Pancreas (tissue), 10 donors: Measurements from ENCODE around the gene RIC8B. TPM values are rescaled to one million over a fixed set of nuclear protein-coding genes. Genes with fewer than 3 reads are reported as not detected.

Experiments used
- ATAC-seq, 4 donors: fragments of 200-7000 bp; cut with Tn5 transposase; one replicate each; pipeline versions ENCODE4 v1.8.0 to v1.9.1; 2020; ENCODE audit warnings: mild to moderate bottlenecking in 4 of 4, moderate library complexity in 4 of 4
- DNase-seq, 6 donors: peaks; one replicate each; pipeline ENCODE4 v3.0.0-alpha.2; 2020
- FAIRE-seq: peaks from 2 replicates; lab custom pipeline; 2012; peaks lifted over from hg19 to GRCh38; lab: Jason Lieb, UNC
- H3K27ac ChIP-seq, 4 donors: fragments of 200-600 bp; sonication (generic); 1 replicate in 3 of 4; 2 replicates in 1 of 4; pipeline versions ENCODE4 v1.5.0 to v1.8.0; 2020
- H3K27me3 ChIP-seq, 4 donors: fragments of 200-600 bp; one replicate each; pipeline ENCODE4 v1.8.0; 2021
- H3K36me3 ChIP-seq, 3 donors: fragments of 200-600 bp; sonication (generic) in 1 of 3; one replicate each; pipeline versions ENCODE4 v1.5.0 to v1.8.0; 2020 to 2021
- H3K4me1 ChIP-seq, 3 donors: fragments of 200-600 bp; one replicate each; pipeline ENCODE4 v1.8.0; 2021
- H3K4me3 ChIP-seq, 4 donors: fragments of 200-600 bp; sonication (generic) in 2 of 4; one replicate each; pipeline versions ENCODE4 v1.5.0 to v1.8.0; 2020 to 2021
- H3K9me3 ChIP-seq, 4 donors: fragments of 200-600 bp; one replicate each; pipeline ENCODE4 v1.8.0; 2021
- WGBS, 2 donors: extraction: QIAGEN DNeasy Blood & Tissue Kit; methylation state at CpG; one replicate each; pipeline ENCODE4 v1.1.7; 2013; 5-methylcytosine and 5-hydroxymethylcytosine counted together
- intact Hi-C, 3 donors: fragments of 100-400 bp; cut with DNase I; formaldehyde crosslinking; loops; one replicate each; pipeline versions ENCODE4 v1.11.1 to v1.14.2; 2022
- polyA plus RNA-seq, 2 donors: library from polyadenylated mRNA; stranded (reverse); fragments of 200-250 nt; gene quantifications; one replicate each; pipeline ENCODE4 v1.2.3, GENCODE V29; 2013
- total RNA-seq, 6 donors: library from RNA; stranded (reverse); fragmentation: NEBNext Ultra II Directional in 4 of 6; extraction: Animal tissue kit (Norgen Biotek cat#: 25700) in 4 of 6; gene quantifications; one replicate each; pipeline versions ENCODE4 v1.2.1 to v1.2.4, GENCODE V29; 2021 to 2023
- TF ChIP-seq, protein P1 (sequence below), 4 donors: fragments of 200-600 bp; sonication (generic) in 3 of 4; IDR thresholded peaks; one replicate each; pipeline versions ENCODE4 v1.5.0 to v1.8.0; 2021; ENCODE audit warnings: antibody characterized with exemption in 4 of 4
- donor health status: healthy with polysubstance abuse.
- donor health status: DM: no; HTN: no; CAD: no; lungs with moderate emphysema.
- donor health status: DM: no; HTN: no; CAD: no.
- donor health status: control.
- donor health status: control.
- donor health status: Bipolar disorder and iron deficiency.
- donor health status: DM: yes; HTN: yes; CAD: no.
- donor health status: DM: no; HTN: no; CAD: no.
- donor health status: DM: no; HTN: no; CAD: no.
- donor health status: DM: yes; HTN: yes; CAD: no.

The RIC8B gene
- total and polyA plus RNA-seq, 8 donors: 5.3 to 17.5 (median 9.8) TPM

DNA sequence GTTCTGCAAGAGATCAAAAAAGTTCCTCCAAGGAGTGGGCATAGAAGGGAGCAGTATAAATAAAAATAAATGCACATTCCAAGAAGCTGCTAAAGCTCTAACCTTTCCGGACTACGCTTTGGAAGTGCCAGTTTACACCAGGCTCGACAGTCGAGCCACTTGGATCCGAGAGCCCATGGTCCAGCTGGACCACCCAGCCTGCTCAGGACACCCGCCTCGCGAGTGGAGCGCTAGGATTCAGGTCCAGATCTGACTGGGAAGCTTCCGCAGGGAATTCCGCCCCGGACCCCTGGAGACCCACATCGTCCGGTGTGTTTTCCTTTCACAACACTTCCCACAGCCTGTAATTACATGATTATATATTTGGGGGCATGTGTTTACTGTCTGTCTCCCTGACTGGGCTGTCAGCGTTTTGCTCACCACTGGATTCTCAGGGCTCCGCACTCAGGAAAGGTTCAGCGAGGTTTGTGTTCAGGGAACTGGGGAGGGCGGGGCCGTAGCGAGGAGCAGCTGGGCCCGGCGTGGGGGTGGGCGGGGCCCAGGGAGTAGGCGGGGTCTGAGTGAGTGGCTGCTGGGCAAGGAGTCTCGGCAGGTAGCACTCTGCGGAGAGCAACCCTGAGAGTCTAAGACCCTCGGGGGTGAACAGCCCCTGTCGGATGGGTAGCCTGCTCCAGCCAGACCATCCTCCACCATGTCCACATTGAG, 128.9 kb downstream of the RIC8B start:
- no peak overlapping the region for H3K27ac ChIP-seq
- no peak for FAIRE-seq
- no peaks in the 10 kb centered on the region for H3K36me3 ChIP-seq
- intact Hi-C loops: no loop called here
- ATAC-seq: peak; percentile 100
- H3K27me3 ChIP-seq: no peaks in the 10 kb centered on the region
- peak overlapping the region in 3 of 4 donors; percentile 9 to 37 (median 32) for H3K4me3 ChIP-seq
- H3K9me3 ChIP-seq: no peaks in the 10 kb centered on the region
- TF ChIP-seq, protein P1, sequence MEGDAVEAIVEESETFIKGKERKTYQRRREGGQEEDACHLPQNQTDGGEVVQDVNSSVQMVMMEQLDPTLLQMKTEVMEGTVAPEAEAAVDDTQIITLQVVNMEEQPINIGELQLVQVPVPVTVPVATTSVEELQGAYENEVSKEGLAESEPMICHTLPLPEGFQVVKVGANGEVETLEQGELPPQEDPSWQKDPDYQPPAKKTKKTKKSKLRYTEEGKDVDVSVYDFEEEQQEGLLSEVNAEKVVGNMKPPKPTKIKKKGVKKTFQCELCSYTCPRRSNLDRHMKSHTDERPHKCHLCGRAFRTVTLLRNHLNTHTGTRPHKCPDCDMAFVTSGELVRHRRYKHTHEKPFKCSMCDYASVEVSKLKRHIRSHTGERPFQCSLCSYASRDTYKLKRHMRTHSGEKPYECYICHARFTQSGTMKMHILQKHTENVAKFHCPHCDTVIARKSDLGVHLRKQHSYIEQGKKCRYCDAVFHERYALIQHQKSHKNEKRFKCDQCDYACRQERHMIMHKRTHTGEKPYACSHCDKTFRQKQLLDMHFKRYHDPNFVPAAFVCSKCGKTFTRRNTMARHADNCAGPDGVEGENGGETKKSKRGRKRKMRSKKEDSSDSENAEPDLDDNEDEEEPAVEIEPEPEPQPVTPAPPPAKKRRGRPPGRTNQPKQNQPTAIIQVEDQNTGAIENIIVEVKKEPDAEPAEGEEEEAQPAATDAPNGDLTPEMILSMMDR (IDR thresholded peaks at IDR 0.05): no peak
- 6 to 7% methylated on average over 26 to 28 of the region's 28 CpGs for WGBS, 2 donors
- H3K4me1 ChIP-seq: no peaks in the 10 kb centered on the region
- peak; percentile 80 to 92 (median 89) for DNase-seq

DNA sequence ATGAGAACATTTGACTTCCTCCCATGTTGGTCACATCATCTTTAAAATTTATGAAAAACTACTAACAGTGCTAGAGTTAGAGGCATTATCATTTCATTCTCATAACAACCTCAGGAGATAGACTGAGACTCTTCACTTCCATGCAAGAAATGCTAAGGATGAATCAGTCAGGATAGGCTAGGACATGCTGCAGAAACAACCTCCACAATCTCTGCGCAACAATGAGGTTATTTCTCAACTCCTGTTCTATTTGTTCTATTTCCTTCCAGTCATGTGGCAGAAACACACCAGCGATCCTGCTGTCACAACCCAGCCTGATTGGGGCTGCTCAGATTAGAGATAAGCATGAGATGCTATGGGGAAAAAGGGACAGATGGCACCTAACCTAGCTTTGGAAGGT, 132.2 kb downstream of the RIC8B start:
- no peaks in the 10 kb centered on the region for H3K27me3 ChIP-seq
- intact Hi-C loops: no loop called here

DNA sequence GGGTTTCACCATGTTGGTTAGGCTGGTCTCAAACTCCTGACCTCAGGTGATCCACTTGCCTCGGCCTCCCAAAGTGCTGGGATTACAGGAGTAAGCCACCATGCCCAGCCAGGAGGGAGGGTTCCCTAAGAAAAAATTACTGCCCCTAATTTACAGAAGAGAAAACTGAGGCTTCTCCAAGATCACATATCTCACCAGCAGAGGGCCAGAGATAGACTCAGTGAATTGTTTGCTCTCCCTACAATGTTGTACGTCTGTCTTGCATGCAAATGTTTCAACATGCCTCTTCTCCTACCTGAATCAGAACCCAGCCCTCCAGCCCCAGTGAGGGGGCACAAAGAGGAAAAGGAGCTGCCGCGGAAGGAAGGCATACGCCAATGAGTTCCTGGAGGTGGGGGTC, 132.9 kb downstream of the RIC8B start:
- 66 to 74% methylated on average over 5 of the region's 5 CpGs for WGBS, 2 donors
- TF ChIP-seq, protein P1 (IDR thresholded peaks at IDR 0.05): no peak
- H3K9me3 ChIP-seq: no peaks in the 10 kb centered on the region

More for the DNA sequence above, 132.2 kb downstream of the RIC8B start:
- H3K27ac ChIP-seq: no peak overlapping the region
- ATAC-seq: no peak
- no peaks in the 10 kb centered on the region for H3K4me1 ChIP-seq
- no peak for DNase-seq
- TF ChIP-seq, protein P1 (IDR thresholded peaks at IDR 0.05): no peak
- H3K4me3 ChIP-seq: no peak overlapping the region
- WGBS, 2 donors: 70 to 73% methylated on average over 2 of the region's 2 CpGs
- H3K9me3 ChIP-seq: no peaks in the 10 kb centered on the region
- H3K36me3 ChIP-seq: no peaks in the 10 kb centered on the region
- no peak for FAIRE-seq

DNA sequence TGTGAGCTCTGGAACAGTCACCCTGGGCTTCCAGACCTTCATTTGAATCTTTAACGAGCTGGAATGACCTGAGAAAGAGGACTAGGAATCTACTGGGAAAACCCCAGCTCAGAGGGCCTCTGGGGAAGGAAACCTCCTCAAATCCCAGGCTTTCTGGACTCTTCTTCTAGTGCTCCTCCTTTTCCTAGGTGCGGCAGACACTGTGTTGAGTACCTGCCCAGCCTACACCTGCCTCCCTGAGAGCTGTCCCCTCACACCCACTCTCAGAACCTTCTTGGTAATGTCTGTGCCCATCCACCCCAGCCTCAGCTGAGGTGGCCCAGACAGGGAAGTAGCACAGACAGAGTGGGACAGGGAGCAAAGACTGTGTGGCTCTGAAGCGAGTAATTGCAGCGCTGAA, 133.4 kb downstream of the RIC8B start:
- FAIRE-seq (no peak), ATAC-seq (no peak), DNase-seq (no peak)
- no peaks in the 10 kb centered on the region for H3K4me1 ChIP-seq
- no peaks in the 10 kb centered on the region for H3K36me3 ChIP-seq
- intact Hi-C loops: no loop called here
- H3K4me3 ChIP-seq: no peak overlapping the region
- TF ChIP-seq, protein P1 (IDR thresholded peaks at IDR 0.05): no peak
- H3K27ac ChIP-seq: no peak overlapping the region
- H3K27me3 ChIP-seq: no peaks in the 10 kb centered on the region
- WGBS, 2 donors: 65% methylated on average over 4 of the region's 4 CpGs
- no peaks in the 10 kb centered on the region for H3K9me3 ChIP-seq

More for the DNA sequence above, 132.9 kb downstream of the RIC8B start:
- intact Hi-C loops: no loop called here
- no peaks in the 10 kb centered on the region for H3K36me3 ChIP-seq
- DNase-seq (no peak), ATAC-seq (no peak), FAIRE-seq (no peak)
- no peaks in the 10 kb centered on the region for H3K4me1 ChIP-seq
- H3K27me3 ChIP-seq: no peaks in the 10 kb centered on the region
- H3K27ac ChIP-seq: no peak overlapping the region
- no peak overlapping the region for H3K4me3 ChIP-seq

- ATAC-seq: no peak
- no peak for DNase-seq
- no peaks in the 10 kb centered on the region for H3K27me3 ChIP-seq
These were observed 134.1 kb downstream of the RIC8B start for GRCh38 chr12:106908561-106908960.

More at GRCh38 chr12:106908561-106908960, 134.1 kb downstream of the RIC8B start:
- WGBS, 2 donors: 69 to 76% methylated on average over 3 of the region's 3 CpGs
- Histone ChIP-seq H3K36me3 (no peaks in the 10 kb centered on the region), H3K4me1 (no peaks in the 10 kb centered on the region), H3K9me3 (no peaks in the 10 kb centered on the region), H3K4me3 (no peak overlapping the region), H3K27ac (no peak overlapping the region)
- FAIRE-seq: no peak
- intact Hi-C loops: no loop called here
- TF ChIP-seq, protein P1 (IDR thresholded peaks at IDR 0.05): no peak
